Fibroblast of the conjunctiva (primary cell): ENCODE data around the gene SCART1.
"Not testable (repeated sequence)": the region's sequence is repeated elsewhere in the genome, so short reads cannot be mapped to it uniquely, and the experiment has no call there.

ENCODE experiments used
- DNase-seq: peaks from one replicate; pipeline ENCODE4 v3.0.0-alpha.2; 2010; ENCODE audit warnings: low read depth

SCART1 gene

DNA sequence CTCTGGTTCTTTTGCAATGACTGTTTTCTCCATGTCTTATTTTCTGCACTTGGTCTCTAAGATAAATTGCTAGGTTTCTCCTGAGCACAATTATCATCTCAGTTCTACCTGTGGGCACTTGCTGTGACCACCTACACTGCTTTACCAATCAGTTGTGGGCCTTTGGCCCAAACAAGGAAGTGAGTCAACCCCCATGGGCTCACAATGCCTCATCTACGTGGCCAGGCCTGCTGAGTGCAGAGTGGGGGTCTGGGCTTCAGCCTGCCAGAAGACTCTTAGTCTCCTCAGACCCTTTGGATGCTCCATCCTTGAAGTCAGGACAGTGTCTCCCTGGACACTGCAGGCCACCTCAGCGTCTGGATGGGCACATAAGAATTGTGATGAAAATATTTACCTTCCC, 20.3 kb downstream of the SCART1 start:
- DNase-seq: no peak

DNA sequence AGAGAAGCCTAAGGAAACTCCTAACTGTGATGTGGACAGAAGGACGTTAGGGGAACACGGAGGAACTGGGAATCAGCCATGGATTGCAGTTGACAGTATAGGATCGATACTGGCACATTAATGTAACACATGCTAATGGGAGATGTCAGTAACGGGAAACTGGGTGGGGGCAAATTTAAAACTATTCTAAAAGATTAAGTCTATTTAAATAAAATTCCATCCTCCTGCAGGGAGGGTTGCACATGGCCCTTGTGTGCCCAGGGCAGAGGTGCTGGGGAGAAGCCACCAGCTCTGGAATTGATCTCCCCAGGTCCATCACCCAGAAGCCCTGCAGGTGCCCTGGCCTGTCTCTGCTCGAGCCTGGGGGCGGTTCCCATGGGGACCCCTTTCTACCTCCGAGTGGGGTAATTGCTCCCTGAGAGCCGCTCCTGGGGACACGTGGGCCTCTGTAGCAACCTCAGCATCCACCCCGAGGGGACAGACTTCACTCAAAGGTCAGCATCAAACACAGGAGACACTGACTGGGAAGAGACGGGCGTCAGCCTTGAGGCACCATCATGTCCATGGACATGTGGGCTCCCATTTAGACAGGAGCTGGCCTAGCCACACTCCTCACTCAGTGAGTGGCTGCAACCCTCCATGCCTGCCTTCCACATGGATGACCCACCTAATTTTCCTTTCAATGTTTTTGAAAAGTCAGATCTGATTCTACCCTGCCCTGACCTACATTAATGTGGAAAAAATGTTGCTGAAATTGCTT, 21.1 kb downstream of the SCART1 start:
- DNase-seq: no peak

DNA sequence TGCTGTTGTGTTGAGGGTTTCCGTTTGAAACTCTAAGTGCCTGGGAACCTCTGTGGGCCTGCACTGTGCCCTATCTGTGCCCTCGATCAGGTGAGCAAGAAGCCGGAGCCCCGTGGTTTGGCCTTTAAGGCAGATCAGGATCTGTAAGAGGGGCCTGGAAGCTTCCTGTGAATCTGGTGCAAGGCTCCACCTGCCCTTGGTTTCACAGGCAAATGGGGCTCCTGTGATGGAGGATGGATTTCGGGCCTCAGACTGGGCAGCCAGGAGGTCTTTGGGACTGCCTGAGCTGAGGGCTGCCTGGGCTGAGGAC, 21.6 kb downstream of the SCART1 start:
- DNase-seq: no peak

DNA sequence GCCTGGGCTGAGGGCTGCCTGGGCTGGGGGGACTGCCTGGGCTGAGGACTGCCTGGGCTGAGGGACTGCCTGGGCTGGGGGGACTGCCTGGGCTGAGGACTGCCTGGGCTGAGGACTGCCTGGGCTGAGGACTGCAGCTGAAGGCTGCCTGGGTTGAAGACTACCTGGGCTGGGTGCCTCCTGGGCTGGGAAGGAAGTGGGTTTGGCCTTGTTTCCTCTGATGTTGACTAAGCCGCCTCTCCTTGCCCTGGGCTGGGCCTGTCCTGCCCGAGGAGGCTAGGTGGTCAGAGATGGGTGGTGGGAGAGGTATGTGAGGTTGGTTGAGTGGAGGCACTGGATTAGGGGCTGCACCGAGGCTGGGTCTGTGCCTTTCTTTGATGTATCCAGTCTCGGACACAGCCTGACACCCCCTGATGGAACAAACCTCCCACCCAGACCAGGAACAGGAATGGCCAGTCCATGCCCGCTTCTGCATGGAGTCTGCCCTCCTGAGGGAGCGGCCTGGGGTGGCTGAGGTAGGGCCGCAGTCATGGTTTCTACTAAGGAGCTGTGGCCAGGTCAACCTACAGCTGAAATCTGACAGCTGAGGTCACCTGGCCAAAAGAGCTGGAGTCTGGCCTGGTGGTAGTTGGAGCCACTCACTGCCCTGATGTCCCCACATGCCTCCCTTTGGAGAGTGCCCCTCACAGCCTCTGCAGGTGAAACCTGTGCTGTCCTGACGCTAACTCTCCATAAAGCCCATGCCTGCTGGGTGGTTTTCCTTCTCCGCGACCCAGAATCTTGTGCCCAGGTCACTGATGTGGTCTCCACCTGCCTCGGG, 22.3 kb downstream of the SCART1 start:
- DNase-seq: no peak

GRCh38 chr10:133476641-133476990, 22.9 kb downstream of the SCART1 start:
- no peak for DNase-seq

GRCh38 chr10:133481086-133481643, 27.4 kb downstream of the SCART1 start:
- DNase-seq: no peak

- DNase-seq: no peak
Measured at GRCh38 chr10:133481657-133482056, 27.9 kb downstream of the SCART1 start.

GRCh38 chr10:133484818-133485217, 31.1 kb downstream of the SCART1 start:
- no peak for DNase-seq

GRCh38 chr10:133487085-133487484, 33.3 kb downstream of the SCART1 start:
- no peak for DNase-seq

- no peak for DNase-seq
Measured at GRCh38 chr10:133488354-133488753, 34.6 kb downstream of the SCART1 start.

GRCh38 chr10:133489816-133490588, 36.3 kb downstream of the SCART1 start:
- no peak for DNase-seq

- DNase-seq: not testable (repeated sequence)
Measured at GRCh38 chr10:133493562-133493961, 39.8 kb downstream of the SCART1 start.

DNA sequence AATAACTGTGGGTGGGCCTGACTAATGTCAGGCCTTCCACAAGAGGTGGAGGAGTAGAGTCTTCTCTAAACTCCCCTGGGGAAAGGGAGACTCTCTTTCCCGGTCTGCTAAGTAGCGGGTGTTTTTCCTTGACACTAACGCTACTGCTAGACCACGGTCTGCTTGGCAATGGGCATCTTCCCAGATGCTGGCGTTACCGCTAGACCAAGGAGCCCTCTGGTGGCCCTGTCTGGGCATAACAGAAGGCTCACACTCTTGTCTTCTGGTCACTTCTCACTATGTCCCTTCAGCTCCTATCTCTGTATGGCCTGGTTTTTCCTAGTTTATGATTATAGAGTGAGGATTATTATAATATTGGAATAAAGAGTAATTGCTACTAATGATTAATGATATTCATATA, 43.6 kb downstream of the SCART1 start:
- DNase-seq: not testable (repeated sequence)

DNA sequence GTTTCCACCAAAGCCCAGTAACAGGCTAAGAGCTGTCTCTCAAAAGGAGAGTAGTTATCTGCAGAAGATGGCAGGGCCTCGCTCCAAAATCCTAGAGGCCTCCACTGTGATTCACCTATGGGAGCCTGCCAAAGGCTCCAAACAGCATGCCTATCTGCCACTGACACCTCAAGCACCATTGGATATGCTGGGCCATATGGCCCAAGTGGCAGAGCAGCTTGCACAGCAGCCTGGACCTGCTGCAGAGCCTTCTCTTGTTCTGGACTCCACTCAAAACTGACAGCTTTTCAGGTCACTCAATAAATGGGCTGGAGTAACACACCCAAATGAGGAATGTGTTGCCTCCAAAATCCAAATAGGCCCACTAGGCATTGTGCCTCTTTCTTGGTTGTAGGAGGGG, 45.4 kb downstream of the SCART1 start:
- DNase-seq: not testable (repeated sequence)

DNA sequence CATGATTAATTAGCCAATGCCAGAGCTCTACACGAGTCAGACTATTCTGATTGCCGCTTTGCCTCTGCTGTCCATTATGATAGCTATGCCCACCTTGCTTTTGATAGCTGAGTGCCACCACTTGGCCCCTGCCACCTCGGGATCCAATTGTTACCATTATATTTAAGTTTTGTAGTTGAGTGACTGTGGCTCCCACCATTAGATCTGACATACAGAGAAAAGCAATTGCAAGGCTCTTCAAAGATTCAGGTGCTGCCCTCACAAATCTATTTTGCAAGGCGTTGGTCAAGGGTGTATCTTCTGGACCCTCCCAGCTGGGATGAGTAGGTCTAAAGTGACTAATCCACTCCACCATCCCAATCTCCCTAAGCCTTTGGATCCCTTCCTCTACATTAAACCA, 47.2 kb downstream of the SCART1 start:
- not testable (repeated sequence) for DNase-seq

GRCh38 chr10:133509700-133510099, 56.0 kb downstream of the SCART1 start:
- no peak for DNase-seq

DNA sequence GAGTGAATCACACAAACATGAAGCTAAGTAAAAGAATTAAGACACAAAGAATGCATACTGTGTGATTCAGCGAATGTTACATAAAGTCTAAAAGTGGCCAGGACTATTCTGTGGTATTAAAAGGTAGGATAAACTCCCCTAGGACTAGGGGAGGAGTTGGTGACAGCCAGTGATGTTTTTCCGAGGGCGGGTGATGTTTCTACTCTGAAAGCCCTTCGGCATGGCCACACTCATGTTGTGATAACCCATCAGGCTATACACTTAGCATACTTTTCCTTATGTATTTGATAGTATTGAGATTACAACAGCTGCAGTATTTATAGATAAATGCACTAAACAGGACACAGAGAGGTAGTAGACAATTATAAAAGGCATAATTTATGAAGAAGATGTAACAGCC, 57.7 kb downstream of the SCART1 start:
- DNase-seq: no peak

DNA sequence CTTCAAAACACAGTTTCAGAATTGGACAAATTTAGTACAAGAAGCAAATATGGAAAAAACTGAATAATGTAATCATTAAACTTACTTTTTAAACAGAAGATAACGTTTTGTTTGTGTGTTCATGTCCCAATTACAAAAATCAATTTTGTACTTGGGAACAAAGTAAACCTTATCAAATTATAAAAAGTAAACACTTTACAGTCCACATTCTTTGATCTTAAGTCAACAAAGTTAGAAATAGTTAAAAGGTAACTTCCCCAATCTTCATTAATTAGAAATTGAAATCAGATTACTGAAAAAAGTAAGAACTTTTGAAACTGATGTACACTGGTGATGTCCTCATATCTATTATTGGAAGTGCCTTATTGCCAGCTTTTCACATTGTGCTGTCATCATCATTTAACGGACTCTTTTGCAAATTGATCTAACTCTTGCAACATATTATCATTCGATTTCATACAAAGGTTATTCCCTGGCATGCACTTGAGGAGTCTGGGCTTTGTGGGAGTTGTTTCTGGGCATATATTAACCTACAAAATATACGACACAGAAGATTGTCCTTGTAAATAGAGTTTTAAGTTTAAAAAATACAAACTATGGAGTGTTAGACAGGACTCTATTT, 58.3 kb downstream of the SCART1 start:
- DNase-seq: no peak

GRCh38 chr10:133515471-133515870, 61.7 kb downstream of the SCART1 start:
- DNase-seq: no peak

GRCh38 chr10:133516057-133516456, 62.3 kb downstream of the SCART1 start:
- no peak for DNase-seq

DNA sequence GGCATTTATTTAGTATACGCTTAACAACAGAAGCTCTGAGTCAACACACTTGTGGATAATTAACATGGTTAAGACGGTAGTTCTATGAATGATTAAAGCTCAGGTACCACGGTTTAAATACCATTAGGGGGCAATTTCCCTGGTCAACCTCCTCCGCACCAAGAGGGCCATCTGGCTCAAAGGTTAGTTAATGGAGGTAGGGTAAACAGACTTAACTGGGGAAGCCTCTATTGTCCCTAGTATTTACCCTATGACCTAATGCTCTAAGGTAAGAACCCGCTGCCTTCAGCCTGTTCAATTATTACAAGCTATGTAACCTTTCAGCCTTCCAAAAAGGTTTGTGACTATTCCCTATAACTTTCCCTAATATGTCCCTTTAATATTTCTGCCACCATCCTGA, 64.8 kb downstream of the SCART1 start:
- not testable (repeated sequence) for DNase-seq
